Gastrocnemius medialis (tissue), 4 donors: Measurements from ENCODE around the gene POC1A.

Experiments
- CTCF ChIP-seq, 5 experiments: fragments of 450-650 bp in 3 of 5; fragments of 200-600 bp in 2 of 5; sonication (generic) in 2 of 5; IDR thresholded peaks in 4 of 5; conservative IDR thresholded peaks in 1 of 5; 1 replicate in 4 of 5; 2 replicates in 1 of 5; pipeline ENCODE4 v1.5.1; 2016 to 2019; ENCODE audit warnings: antibody characterized with exemption in 5 of 5, mild to moderate bottlenecking in 3 of 5, moderate library complexity in 3 of 5
- POLR2A ChIP-seq, 2 donors: fragments of 450-650 bp; IDR thresholded peaks; one replicate each; pipeline ENCODE4 v1.6.1; 2017; ENCODE audit warnings: antibody characterized with exemption in 2 of 2, mild to moderate bottlenecking in 2 of 2, moderate library complexity in 2 of 2

GRCh38 chr3:52090131-52090932, 63.9 kb downstream of the POC1A start:
- no peak for TF ChIP-seq CTCF (IDR thresholded peaks at IDR 0.05 in 4 of 5, conservative IDR thresholded peaks at IDR 0.05 in 1 of 5)
- TF ChIP-seq POLR2A (IDR thresholded peaks at IDR 0.05): no peak
